H9 (cell line): ENCODE results near the gene MS4A15. TPM values are rescaled to one million over a fixed set of nuclear protein-coding genes. Genes with fewer than 3 reads are reported as not detected.

Experiments used
- DNase-seq: peaks from one replicate; pipeline ENCODE4 v3.0.0-alpha.2; 2017
- H2AFZ ChIP-seq: one replicate; pipeline ENCODE4 v1.6.1; 2013; ENCODE audit warnings: mild to moderate bottlenecking, low read length, control low read depth, moderate library complexity
- H2AK5ac ChIP-seq: 2 replicates; pipeline ENCODE4 v1.6.1; 2013; ENCODE audit warnings: low read length, control low read depth, mixed read lengths; ENCODE audit not compliant: insufficient read length
- H2BK120ac ChIP-seq: one replicate; pipeline ENCODE4 v1.6.1; 2013; ENCODE audit warnings: low read depth, mild to moderate bottlenecking, low read length, control low read depth, inconsistent platforms; ENCODE audit not compliant: poor library complexity, severe bottlenecking
- H2BK12ac ChIP-seq: 2 replicates; pipeline ENCODE4 v1.6.1; 2013; ENCODE audit warnings: low read length, control low read depth, mixed read lengths, low read depth; ENCODE audit not compliant: insufficient read length
- H2BK15ac ChIP-seq: 2 replicates; pipeline ENCODE4 v1.6.1; 2013; ENCODE audit warnings: low read depth, low read length, control low read depth
- H2BK20ac ChIP-seq: one replicate; pipeline ENCODE4 v1.6.1; 2013; ENCODE audit warnings: low read depth, mild to moderate bottlenecking, low read length, control low read depth, inconsistent platforms; ENCODE audit not compliant: poor library complexity, severe bottlenecking
- H2BK5ac ChIP-seq: 2 replicates; pipeline ENCODE4 v1.6.1; 2013; ENCODE audit warnings: low read length, control low read depth, mixed read lengths; ENCODE audit not compliant: insufficient read length
- H3K14ac ChIP-seq: 2 replicates; pipeline ENCODE4 v1.6.1; 2013; ENCODE audit warnings: low read length, control low read depth; ENCODE audit not compliant: insufficient read depth
- H3K18ac ChIP-seq: 2 replicates; pipeline ENCODE4 v1.6.1; 2013; ENCODE audit warnings: low read depth, mild to moderate bottlenecking, mixed read lengths, low read length, control low read depth; ENCODE audit not compliant: insufficient read length
- H3K23ac ChIP-seq: 2 replicates; pipeline ENCODE4 v1.6.1; 2013; ENCODE audit warnings: low read length, control low read depth, mixed read lengths, low read depth; ENCODE audit not compliant: insufficient read length
- H3K23me2 ChIP-seq: 2 replicates; pipeline ENCODE4 v1.6.1; 2013; ENCODE audit warnings: low read depth, mild to moderate bottlenecking, mixed read lengths, low read length, control low read depth; ENCODE audit not compliant: insufficient read length, poor library complexity, severe bottlenecking
- H3K27ac ChIP-seq: 2 replicates; pipeline ENCODE4 v1.5.1; 2013; ENCODE audit warnings: low read length, control low read depth, mixed read lengths, low read depth; ENCODE audit not compliant: insufficient read length
- H3K27me3 ChIP-seq: 2 replicates; pipeline ENCODE4 v1.6.1; 2013; ENCODE audit warnings: low read length, control low read depth, inconsistent platforms; ENCODE audit not compliant: insufficient read depth
- H3K4ac ChIP-seq: 2 replicates; pipeline ENCODE4 v1.6.1; 2013; ENCODE audit warnings: low read depth, mild to moderate bottlenecking, control low read depth, inconsistent platforms, low read length, moderate library complexity
- H3K4me1 ChIP-seq: 2 replicates; pipeline ENCODE4 v1.6.1; 2013; ENCODE audit warnings: low read length, control low read depth, inconsistent platforms; ENCODE audit not compliant: insufficient read depth
- H3K4me2 ChIP-seq: 2 replicates; pipeline ENCODE4 v1.6.1; 2013; ENCODE audit warnings: low read length, control low read depth, mixed read lengths; ENCODE audit not compliant: insufficient read length, insufficient read depth
- H3K56ac ChIP-seq: 2 replicates; pipeline ENCODE4 v1.6.1; 2013; ENCODE audit warnings: low read depth, mild to moderate bottlenecking, mixed read lengths, low read length, control low read depth; ENCODE audit not compliant: insufficient read length
- H3K79me1 ChIP-seq: 2 replicates; pipeline ENCODE4 v1.6.1; 2013; ENCODE audit warnings: low read depth, mild to moderate bottlenecking, moderate library complexity, low read length, control low read depth, inconsistent platforms; ENCODE audit not compliant: insufficient read depth, poor library complexity, severe bottlenecking
- H3K79me2 ChIP-seq: 2 replicates; pipeline ENCODE4 v1.6.1; 2013; ENCODE audit warnings: low read length, control low read depth, inconsistent platforms; ENCODE audit not compliant: insufficient read depth
- H3K9ac ChIP-seq: 2 replicates; pipeline ENCODE4 v1.6.1; 2013; ENCODE audit warnings: low read length, control low read depth, mixed read lengths; ENCODE audit not compliant: insufficient read length; ENCODE audit errors: extremely low read depth
- H3K9me3 ChIP-seq: one replicate; pipeline ENCODE4 v1.6.1; 2013; ENCODE audit warnings: low read depth, low read length, inconsistent platforms; ENCODE audit not compliant: control insufficient read depth
- H3T11ph ChIP-seq: one replicate; pipeline ENCODE4 v1.6.1; 2013; ENCODE audit warnings: mild to moderate bottlenecking, low read length, control low read depth, inconsistent platforms
- H4K20me1 ChIP-seq: one replicate; pipeline ENCODE4 v1.6.1; 2013; ENCODE audit not compliant: control insufficient read depth, insufficient read length, insufficient read depth
- H4K5ac ChIP-seq: 2 replicates; pipeline ENCODE4 v1.6.1; 2013; ENCODE audit warnings: low read depth, mild to moderate bottlenecking, mixed read lengths, low read length, control low read depth; ENCODE audit not compliant: insufficient read length
- H4K8ac ChIP-seq: replicated peaks from 2 replicates; pipeline ENCODE4 v1.6.1; 2013; ENCODE audit warnings: low read length, control low read depth, mixed read lengths, low read depth; ENCODE audit not compliant: insufficient read length
- H4K91ac ChIP-seq: 2 replicates; pipeline ENCODE4 v1.6.1; 2013; ENCODE audit warnings: low read depth, mild to moderate bottlenecking, moderate library complexity, mixed read lengths, low read length, control low read depth; ENCODE audit not compliant: insufficient read length
- H3K27ac Mint-ChIP-seq, 3 experiments: 2 replicates in 2 of 3; 3 replicates in 1 of 3; pipeline ENCODE4 v1.8.0; 2020 to 2021; ENCODE audit warnings: mixed read lengths in 3 of 3, mild to moderate bottlenecking in 1 of 3, moderate library complexity in 1 of 3
- H3K27me3 Mint-ChIP-seq: 2 replicates; pipeline ENCODE4 v1.8.0; 2021; ENCODE audit warnings: low read depth, mild to moderate bottlenecking, moderate library complexity, mixed read lengths
- H3K36me3 Mint-ChIP-seq, 3 experiments: 2 replicates in 2 of 3; 3 replicates in 1 of 3; pipeline ENCODE4 v1.8.0; 2020 to 2021; ENCODE audit warnings: low read depth in 3 of 3, mixed read lengths in 3 of 3; ENCODE audit not compliant: insufficient read depth in 1 of 3
- H3K4me1 Mint-ChIP-seq, 2 experiments: 2 replicates each; pipeline ENCODE4 v1.8.0; 2020; ENCODE audit warnings: mixed read lengths in 2 of 2
- H3K4me3 Mint-ChIP-seq, 2 experiments: 2 replicates in 1 of 2; 3 replicates in 1 of 2; pipeline ENCODE4 v1.8.0; 2020 to 2021; ENCODE audit warnings: mild to moderate bottlenecking in 2 of 2, mixed read lengths in 2 of 2, moderate library complexity in 1 of 2
- H3K9me3 Mint-ChIP-seq, 2 experiments: 2 replicates in 1 of 2; 3 replicates in 1 of 2; pipeline ENCODE4 v1.8.0; 2020; ENCODE audit warnings: mild to moderate bottlenecking in 2 of 2, mixed read lengths in 2 of 2, moderate library complexity in 1 of 2
- CTCF ChIP-seq: fragments of 200-600 bp; sonication (generic); conservative IDR thresholded peaks from 3 replicates; pipeline ENCODE4 v1.8.0; 2021; ENCODE audit warnings: antibody characterized with exemption, mild to moderate bottlenecking
- WGBS: extraction: QIAGEN DNeasy Blood & Tissue Kit; methylation state at CpG from one replicate; pipeline ENCODE4 v1.1.7; 2013; ENCODE audit warnings: missing lambda C conversion rate, low lambda C conversion rate, mixed read lengths; ENCODE audit not compliant: insufficient read length; ENCODE audit errors: extremely low coverage; 5-methylcytosine and 5-hydroxymethylcytosine counted together
- total RNA-seq: library from RNA; stranded (reverse); gene quantifications from 2 replicates; pipeline ENCODE4 v1.2.1, GENCODE V29; 2021

The MS4A15 gene
- total RNA-seq, 1 experiment from 2014 or later = 0.11 TPM

GRCh38 chr11:60780065-60780464 is 23.4 kb downstream of the MS4A15 start:
- no peaks in the 10 kb centered on the region for H3K23me2 ChIP-seq
- no CpG with 5 or more reads among the region's 2 CpGs for WGBS
- H2BK15ac ChIP-seq = no peak overlapping the region
- H3K27ac ChIP-seq = no peak overlapping the region
- no peak overlapping the region for H4K91ac ChIP-seq
- H3K79me1 ChIP-seq = no peaks in the 10 kb centered on the region
- Mint-ChIP-seq H3K4me3 (no peak overlapping the region), H3K36me3 (no peaks in the 10 kb centered on the region), H3K27ac (no peak overlapping the region), H3K27me3 (peaks cover 7% of the 10 kb centered on the region), H3K9me3 (peaks cover 0 to 2% of the 10 kb centered on the region in 2 experiments; a peak in 1 of 5 replicates), H3K4me1 (peaks cover 4 to 7% of the 10 kb centered on the region in 2 experiments; a peak in 3 of 4 replicates)
- no peaks in the 10 kb centered on the region for H3K79me2 ChIP-seq
- H3K4ac ChIP-seq = no peak overlapping the region
- no peaks in the 10 kb centered on the region for H3K9me3 ChIP-seq
- TF ChIP-seq CTCF = no peak
- H2BK12ac ChIP-seq = no peak overlapping the region
- no peak overlapping the region for H3K23ac ChIP-seq
- no peak overlapping the region for H3T11ph ChIP-seq
- H2BK120ac ChIP-seq = no peak overlapping the region
- H2AK5ac ChIP-seq = no peak overlapping the region
- H3K27me3 ChIP-seq = no peaks in the 10 kb centered on the region
- no peak overlapping the region for H3K18ac ChIP-seq
- H3K14ac ChIP-seq = no peak overlapping the region
- H3K9ac ChIP-seq = no peak overlapping the region
- H2BK20ac ChIP-seq = no peak overlapping the region
- no peak overlapping the region for H3K56ac ChIP-seq
- H3K4me2 ChIP-seq = no peak overlapping the region
- no peak overlapping the region for H2AFZ ChIP-seq
- H4K5ac ChIP-seq = no peak overlapping the region
- H3K4me1 ChIP-seq = no peaks in the 10 kb centered on the region
- DNase-seq = no peak
- H4K8ac ChIP-seq = no peak overlapping the region
- no peak overlapping the region for H2BK5ac ChIP-seq
- no peaks in the 10 kb centered on the region for H4K20me1 ChIP-seq
